A673 (cell line): ENCODE results near the gene DIP2C. TPM values are rescaled to one million over a fixed set of nuclear protein-coding genes. Genes with fewer than 3 reads are reported as not detected.
"Not testable (repeated sequence)": the region's sequence is repeated elsewhere in the genome, so short reads cannot be mapped to it uniquely, and the experiment has no call there.

Experiments
- BruUV-seq: library from RNA; stranded (reverse); fragments of 400-500 nt; replicated peaks from 2 replicates; lab custom pipeline; 2021; lab: Mats Ljungman, UMichigan
- CTCF ChIA-PET: fragments of 300-600 bp; sonication (Branson Sonifier 250); formaldehyde crosslinking; loops from one replicate; lab custom pipeline; 2022; ENCODE audit warnings: antibody characterized with exemption; lab: Charles Lee
- POLR2A ChIA-PET: fragments of 300-600 bp; sonication (Branson Sonifier 250); formaldehyde crosslinking; loops from one replicate; lab custom pipeline; 2022; ENCODE audit warnings: antibody characterized with exemption; ENCODE audit not compliant: low non-redundant PET; lab: Charles Lee
- DNase-seq: peaks from one replicate; pipeline ENCODE4 v3.0.0-alpha.2; 2015; ENCODE audit warnings: low spot score
- H3K27ac ChIP-seq: fragments of 200-600 bp; sonication (generic); 2 replicates; pipeline ENCODE4 v1.5.1; 2016; ENCODE audit warnings: mixed run types, low read depth, mild to moderate bottlenecking, mixed read lengths, antibody characterized with exemption, low read length; ENCODE audit not compliant: poor library complexity, severe bottlenecking
- H3K27me3 ChIP-seq: fragments of 200-600 bp; sonication (generic); replicated peaks from 2 replicates; pipeline ENCODE4 v1.6.1; 2017; ENCODE audit warnings: mixed run types, low read depth, mild to moderate bottlenecking, mixed read lengths, antibody characterized with exemption, low read length; ENCODE audit not compliant: insufficient read depth, poor library complexity
- H3K36me3 ChIP-seq: fragments of 200-600 bp; sonication (generic); 2 replicates; pipeline ENCODE4 v1.6.1; 2016; ENCODE audit warnings: mixed run types, mild to moderate bottlenecking, mixed read lengths, antibody characterized with exemption, low read length; ENCODE audit not compliant: insufficient read depth, poor library complexity, severe bottlenecking
- H3K4me1 ChIP-seq: fragments of 200-600 bp; sonication (generic); 2 replicates; pipeline ENCODE4 v1.6.1; 2017; ENCODE audit warnings: mixed run types, mild to moderate bottlenecking, mixed read lengths, antibody characterized with exemption, low read length; ENCODE audit not compliant: insufficient read depth, poor library complexity, severe bottlenecking
- H3K4me3 ChIP-seq: fragments of 200-600 bp; sonication (generic); 2 replicates; pipeline ENCODE4 v1.5.1; 2016; ENCODE audit warnings: low read depth, mixed run types, mild to moderate bottlenecking, mixed read lengths, low read length; ENCODE audit not compliant: poor library complexity, severe bottlenecking
- H3K9me3 ChIP-seq: fragments of 200-600 bp; sonication (generic); 2 replicates; pipeline ENCODE4 v1.6.1; 2016; ENCODE audit warnings: mixed run types, low read depth, mild to moderate bottlenecking, mixed read lengths, antibody characterized with exemption, low read length; ENCODE audit not compliant: poor library complexity, severe bottlenecking
- CTCF ChIP-seq: fragments of 300-800, 200-600 bp; sonication (generic); conservative IDR thresholded peaks from 2 replicates; pipeline ENCODE4 v1.5.1; 2017; ENCODE audit warnings: low read depth, mild to moderate bottlenecking, antibody characterized with exemption, low read length, moderate library complexity, mixed read lengths
- EZH2 ChIP-seq: fragments of 200-600 bp; sonication (generic); IDR thresholded peaks from 2 replicates; pipeline ENCODE4 v1.6.1; 2017; ENCODE audit warnings: borderline replicate concordance, low read depth, mild to moderate bottlenecking, mixed read lengths, antibody characterized with exemption, low read length; ENCODE audit not compliant: poor library complexity, severe bottlenecking
- intact Hi-C: fragments of 100-400 bp; cut with micrococcal nuclease; formaldehyde crosslinking; loops from one replicate; pipeline ENCODE4 v1.10.0; 2022; ENCODE audit not compliant: unreplicated experiment
- total RNA-seq: library from RNA; stranded (reverse); gene quantifications from 2 replicates; pipeline ENCODE4 v1.2.3, GENCODE V29; 2021

Gene DIP2C
- total RNA-seq, 1 experiment from 2014 or later, result 13.2 TPM

- Histone ChIP-seq H3K36me3 (no peaks in the 10 kb centered on the region), H3K27ac (no peak overlapping the region), H3K4me3 (no peak overlapping the region), H3K4me1 (peaks cover 5% of the 10 kb centered on the region), H3K27me3 (no peaks in the 10 kb centered on the region), H3K9me3 (no peaks in the 10 kb centered on the region)
- POLR2A ChIA-PET, result no interaction called here
- no peak for TF ChIP-seq EZH2
- TF ChIP-seq CTCF, result no peak
- DNase-seq, result peak; percentile 30
- intact Hi-C loops, result no loop called here
- CTCF ChIA-PET, result interaction anchor here (0.5 kb wide), 1 partner anchor 315 kb away, joined by 3 read pairs; no protein-coding TSS in a partner anchor
- BruUV-seq, result no TSS peak
Observed at GRCh38 chr10:598415-599170, 90.9 kb downstream of the DIP2C start.

- TF ChIP-seq EZH2 (no peak), CTCF (no peak)
- H3K27ac ChIP-seq, result no peak overlapping the region
- H3K36me3 ChIP-seq, result no peaks in the 10 kb centered on the region
- no peak overlapping the region for H3K4me3 ChIP-seq
- intact Hi-C loops, result no loop called here
- no peaks in the 10 kb centered on the region for H3K27me3 ChIP-seq
- ChIA-PET POLR2A (no interaction called here), CTCF (no interaction called here)
- H3K9me3 ChIP-seq, result no peaks in the 10 kb centered on the region
- H3K4me1 ChIP-seq, result peaks cover 5% of the 10 kb centered on the region
- no peak for DNase-seq
- no TSS peak for BruUV-seq
Observed at GRCh38 chr10:597976-598375, 91.5 kb downstream of the DIP2C start.

GRCh38 chr10:596725-597345 is 92.6 kb downstream of the DIP2C start:
- Histone ChIP-seq H3K27me3 (no peaks in the 10 kb centered on the region), H3K36me3 (no peaks in the 10 kb centered on the region), H3K9me3 (no peaks in the 10 kb centered on the region), H3K27ac (no peak overlapping the region), H3K4me3 (no peak overlapping the region), H3K4me1 (peaks cover 5% of the 10 kb centered on the region)
- no peak for DNase-seq
- CTCF ChIA-PET, result no interaction called here
- intact Hi-C loops, result no loop called here
- POLR2A ChIA-PET, result no interaction called here
- TF ChIP-seq CTCF, result no peak
- TF ChIP-seq EZH2, result no peak
- no TSS peak for BruUV-seq

GRCh38 chr10:596131-596530 is 93.3 kb downstream of the DIP2C start:
- H3K4me3 ChIP-seq, H3K4me1 ChIP-seq, CTCF ChIA-PET, H3K27me3 ChIP-seq, H3K36me3 ChIP-seq, H3K27ac ChIP-seq, DNase-seq, H3K9me3 ChIP-seq, BruUV-seq, intact Hi-C loops: not testable (repeated sequence)
- POLR2A ChIA-PET, result interaction anchor here (0.6 kb wide), 1 partner anchor 271 kb away, joined by 9 read pairs; no protein-coding TSS in a partner anchor
